ENCODE measurements around the gene MAP3K2.
A peak's percentile ranks its signal among the peaks of the same experiment; 100 is the strongest.

Gene MAP3K2

GRCh38 chr2:127387655-127388422, at the start of gene MAP3K2:
TSS of gene MAP3K2 (minus strand) at chr2:127387975. CDS start at chr2:127343129, 44,846 bp downstream.
- DNase-seq (ENCODE audit: extremely low read depth in 1 of 2, low read depth in 1 of 2): peak; percentile 76 to 98

- DNase-seq (ENCODE audit: extremely low read depth in 1 of 2, low read depth in 1 of 2): no peak
These were observed 49.3 kb upstream of the MAP3K2 start for GRCh38 chr2:127437056-127437455.

- no peak for DNase-seq (ENCODE audit: extremely low read depth in 1 of 2, low read depth in 1 of 2)
These were observed 46.7 kb upstream of the MAP3K2 start for GRCh38 chr2:127434515-127434914.

GRCh38 chr2:127431408-127432023, 43.7 kb upstream of the MAP3K2 start:
- DNase-seq (ENCODE audit: extremely low read depth in 1 of 2, low read depth in 1 of 2): no peak

GRCh38 chr2:127429844-127430425, 42.2 kb upstream of the MAP3K2 start:
- no peak for DNase-seq (ENCODE audit: extremely low read depth in 1 of 2, low read depth in 1 of 2)

GRCh38 chr2:127429291-127429690, 41.5 kb upstream of the MAP3K2 start:
- DNase-seq (ENCODE audit: extremely low read depth in 1 of 2, low read depth in 1 of 2): no peak

GRCh38 chr2:127428815-127429109, 41.0 kb upstream of the MAP3K2 start:
- DNase-seq (ENCODE audit: extremely low read depth in 1 of 2, low read depth in 1 of 2): no peak

GRCh38 chr2:127428057-127428814, 40.5 kb upstream of the MAP3K2 start:
- DNase-seq (ENCODE audit: extremely low read depth in 1 of 2, low read depth in 1 of 2): no peak

GRCh38 chr2:127427376-127428056, 39.7 kb upstream of the MAP3K2 start:
- DNase-seq (ENCODE audit: extremely low read depth in 1 of 2, low read depth in 1 of 2): no peak

GRCh38 chr2:127426501-127427354, 39.0 kb upstream of the MAP3K2 start:
- DNase-seq (ENCODE audit: extremely low read depth in 1 of 2, low read depth in 1 of 2): no peak

- DNase-seq (ENCODE audit: extremely low read depth in 1 of 2, low read depth in 1 of 2): no peak
These were observed 38.0 kb upstream of the MAP3K2 start for GRCh38 chr2:127425540-127426490.

GRCh38 chr2:127424598-127425520, 37.1 kb upstream of the MAP3K2 start:
- DNase-seq (ENCODE audit: extremely low read depth in 1 of 2, low read depth in 1 of 2): no peak

- DNase-seq (ENCODE audit: extremely low read depth in 1 of 2, low read depth in 1 of 2): no peak
These were observed 36.1 kb upstream of the MAP3K2 start for GRCh38 chr2:127423880-127424279.

GRCh38 chr2:127423478-127423843, 35.7 kb upstream of the MAP3K2 start:
- DNase-seq (ENCODE audit: extremely low read depth in 1 of 2, low read depth in 1 of 2): no peak

- no peak for DNase-seq (ENCODE audit: extremely low read depth in 1 of 2, low read depth in 1 of 2)
These were observed 35.0 kb upstream of the MAP3K2 start for GRCh38 chr2:127422559-127423477.

- no peak for DNase-seq (ENCODE audit: extremely low read depth in 1 of 2, low read depth in 1 of 2)
These were observed 34.2 kb upstream of the MAP3K2 start for GRCh38 chr2:127421871-127422558.

All from activated CD8-positive, alpha-beta memory T cell treated with anti-CD3 and anti-CD28 coated beads for 1 hour (primary cell).